SHP77 treated with DMSO at 0.1 percent for 48 hours (cell line): Measurements from ENCODE around the gene USP2.

Experiments used
- DNase-seq: peaks from one replicate; lab custom pipeline; 2025; lab: John Stamatoyannopoulos, UW

Gene USP2

GRCh38 chr11:119363851-119364590 is 17.5 kb downstream of the USP2 start:
- no peak for DNase-seq

- DNase-seq, result no peak
Observed at GRCh38 chr11:119363081-119363850, 18.2 kb downstream of the USP2 start.

GRCh38 chr11:119362741-119363080 is 18.8 kb downstream of the USP2 start:
- no peak for DNase-seq

- DNase-seq, result no peak
Observed at GRCh38 chr11:119361941-119362725, 19.4 kb downstream of the USP2 start.

GRCh38 chr11:119361056-119361787 is 20.3 kb downstream of the USP2 start:
- no peak for DNase-seq

- no peak for DNase-seq
Observed at GRCh38 chr11:119359365-119360214, 21.9 kb downstream of the USP2 start.

GRCh38 chr11:119357074-119357473 is 24.4 kb downstream of the USP2 start:
- no peak for DNase-seq

- DNase-seq, result no peak
Observed at GRCh38 chr11:119356349-119357031, 25.0 kb downstream of the USP2 start.

- no peak for DNase-seq
Observed at GRCh38 chr11:119355091-119355843, 26.2 kb downstream of the USP2 start.

GRCh38 chr11:119352857-119353260 is 28.6 kb downstream of the USP2 start:
- peak; percentile 64 for DNase-seq

- no peak for DNase-seq
Observed at GRCh38 chr11:119351232-119351631, 30.3 kb downstream of the USP2 start.

GRCh38 chr11:119350302-119350701 is 31.2 kb downstream of the USP2 start:
- DNase-seq, result no peak

GRCh38 chr11:119347940-119348605 is 33.4 kb downstream of the USP2 start:
- no peak for DNase-seq

- DNase-seq, result no peak
Observed at GRCh38 chr11:119347242-119347641, 34.2 kb downstream of the USP2 start.

- DNase-seq, result no peak
Observed at GRCh38 chr11:119346605-119347004, 34.9 kb downstream of the USP2 start, which contains the start of gene MFRP. TSS of gene MFRP (minus strand) at chr11:119346705. CDS start at chr11:119346513, 192 bp downstream.

- no peak for DNase-seq
Observed at GRCh38 chr11:119345685-119346084, 35.8 kb downstream of the USP2 start.

GRCh38 chr11:119344291-119345010 is 37.0 kb downstream of the USP2 start:
- no peak for DNase-seq

- DNase-seq, result no peak
Observed at GRCh38 chr11:119343726-119344125, 37.8 kb downstream of the USP2 start.
